Cardiac atrium fibroblast (primary cell): ENCODE data around the gene PFKFB3. TPM values are rescaled to one million over a fixed set of nuclear protein-coding genes. Genes with fewer than 3 reads are reported as not detected.

Experiments used
- total RNA-seq: library from RNA; depleted of rRNA; stranded (reverse); fragments of >200 nt; gene quantifications from 2 replicates; pipeline ENCODE4 v1.2.3, GENCODE V29; 2015

PFKFB3 gene
- 24.2 and 24.9 TPM in 2 replicates for total RNA-seq

DNA sequence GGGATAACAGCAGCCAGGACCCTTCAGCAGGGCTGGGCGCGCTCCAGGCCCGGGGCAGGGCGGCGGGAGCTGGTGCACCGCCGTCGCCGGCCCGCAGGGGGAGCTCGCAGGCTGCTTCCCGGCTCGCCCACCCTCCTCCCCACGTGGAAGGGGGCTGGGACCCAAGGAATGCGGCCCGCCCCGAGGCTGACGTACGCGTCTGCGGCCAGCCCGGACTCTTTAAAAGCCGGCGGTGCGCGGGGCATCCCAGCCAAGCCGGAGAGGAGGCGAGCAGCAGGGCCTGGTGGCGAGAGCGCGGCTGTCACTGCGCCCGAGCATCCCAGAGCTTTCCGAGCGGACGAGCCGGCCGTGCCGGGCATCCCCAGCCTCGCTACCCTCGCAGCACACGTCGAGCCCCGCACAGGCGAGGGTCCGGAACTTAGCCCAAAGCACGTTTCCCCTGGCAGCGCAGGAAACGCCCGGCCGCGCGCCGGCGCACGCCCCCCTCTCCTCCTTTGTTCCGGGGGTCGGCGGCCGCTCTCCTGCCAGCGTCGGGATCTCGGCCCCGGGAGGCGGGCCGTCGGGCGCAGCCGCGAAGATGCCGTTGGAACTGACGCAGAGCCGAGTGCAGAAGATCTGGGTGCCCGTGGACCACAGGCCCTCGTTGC lies at the start of gene PFKFB3:
Gene PFKFB3, plus strand, starts transcription at position 249 of the 647 bp plus-strand sequence. Its CDS starts 329 bp downstream, at position 578.

Other genes starting within 250 kb of the PFKFB3 start
- 9.1 and 16.4 TPM in 2 replicates for gene IL15RA, start 225.4 kb upstream of the PFKFB3 start, total RNA-seq
- gene IL2RA, start 140.6 kb upstream of the PFKFB3 start, total RNA-seq, result not detected in 2 replicates
- 19.9 and 24.8 TPM in 2 replicates for gene RBM17, start 113.9 kb upstream of the PFKFB3 start, total RNA-seq